ENCODE results near the gene ENTREP3. TPM values are rescaled to one million over a fixed set of nuclear protein-coding genes. Genes with fewer than 3 reads are reported as not detected.
"Not testable (repeated sequence)": the region's sequence is repeated elsewhere in the genome, so short reads cannot be mapped to it uniquely, and the experiment has no call there.

Gene ENTREP3
- total RNA-seq, 4 donors from 2014 or later = 22.7 to 42.0 (median 26.6) TPM

GRCh38 chr1:155227261-155228095, 27.8 kb downstream of the ENTREP3 start:
- Histone ChIP-seq H3K36me3 (no peaks in the 10 kb centered on the region), H3K27ac (peak overlapping the region; percentile 75 to 88 (median 84)), H3K4me3 (peak overlapping the region; percentile 57 to 73 (median 63)), H3K9me3 (no peaks in the 10 kb centered on the region), H3K4me1 (peaks cover 0 to 37% (median 9%) of the 10 kb centered on the region in 4 donors), H3K27me3 (no peaks in the 10 kb centered on the region)
- peak; percentile 75 to 88 for TF ChIP-seq EP300 (IDR thresholded peaks at IDR 0.05)
- TF ChIP-seq POLR2A (IDR thresholded peaks at IDR 0.05) = peak; percentile 19 to 74
- no peak for TF ChIP-seq CTCF (IDR thresholded peaks at IDR 0.05)
- WGBS, 2 donors = 0% methylated on average over 41 to 42 of the region's 42 CpGs
- peak; percentile 97 to 99 for DNase-seq (ENCODE audit: low spot score in 2 of 2)

GRCh38 chr1:155226910-155227260, 28.4 kb downstream of the ENTREP3 start:
- Histone ChIP-seq H3K4me3 (peak overlapping the region; percentile 57 to 73 (median 63)), H3K36me3 (no peaks in the 10 kb centered on the region), H3K4me1 (peaks cover 0 to 31% (median 9%) of the 10 kb centered on the region in 4 donors), H3K27ac (peak overlapping the region; percentile 72 to 88 (median 84)), H3K9me3 (no peaks in the 10 kb centered on the region), H3K27me3 (no peaks in the 10 kb centered on the region)
- TF ChIP-seq EP300 (IDR thresholded peaks at IDR 0.05) = no peak
- 0 to 1% methylated on average over 19 of the region's 19 CpGs for WGBS, 2 donors
- DNase-seq (ENCODE audit: low spot score in 2 of 2) = no peak

- Histone ChIP-seq H3K36me3 (no peaks in the 10 kb centered on the region), H3K9me3 (no peaks in the 10 kb centered on the region), H3K27ac (peak overlapping the region; percentile 72 to 88 (median 84)), H3K27me3 (no peaks in the 10 kb centered on the region), H3K4me3 (peak overlapping the region; percentile 57 to 73 (median 63)), H3K4me1 (peaks cover 0 to 26% (median 9%) of the 10 kb centered on the region in 4 donors)
- TF ChIP-seq POLR2A (IDR thresholded peaks at IDR 0.05) (no peak), CTCF (IDR thresholded peaks at IDR 0.05) (peak; percentile 41 to 72 (median 57))
- 0 to 1% methylated on average over 7 of the region's 7 CpGs for WGBS, 2 donors
- peak; percentile 64 to 82 for DNase-seq (ENCODE audit: low spot score in 2 of 2)
Measured at GRCh38 chr1:155226188-155226909, 28.9 kb downstream of the ENTREP3 start.

- H3K4me3 ChIP-seq; H3K9me3 ChIP-seq; H3K27me3 ChIP-seq; DNase-seq (ENCODE audit: low spot score in 2 of 2); H3K36me3 ChIP-seq: not testable (repeated sequence)
- peaks cover 0 to 23% (median 9%) of the 10 kb centered on the region in 4 donors for H3K4me1 ChIP-seq
- WGBS, 2 donors = 95% methylated on average over 8 of the region's 8 CpGs
- H3K27ac ChIP-seq = peak overlapping the region in 1 of 4 donors; percentile 54
Measured at GRCh38 chr1:155225404-155225759, 29.9 kb downstream of the ENTREP3 start.

GRCh38 chr1:155223047-155223446, 32.2 kb downstream of the ENTREP3 start:
- Histone ChIP-seq H3K27me3 (no peaks in the 10 kb centered on the region), H3K9me3 (no peaks in the 10 kb centered on the region), H3K36me3 (no peaks in the 10 kb centered on the region), H3K4me3 (no peak overlapping the region), H3K4me1 (peaks cover 0 to 32% (median 8%) of the 10 kb centered on the region in 4 donors), H3K27ac (no peak overlapping the region)
- no peak for DNase-seq (ENCODE audit: low spot score in 2 of 2)
- 68 to 80% methylated on average over 7 of the region's 7 CpGs for WGBS, 2 donors
- TF ChIP-seq POLR2A (IDR thresholded peaks at IDR 0.05) = no peak
- no peak for TF ChIP-seq CTCF (IDR thresholded peaks at IDR 0.05)
- TF ChIP-seq EP300 (IDR thresholded peaks at IDR 0.05) = no peak

- DNase-seq (ENCODE audit: low spot score in 2 of 2); H3K27me3 ChIP-seq; H3K4me3 ChIP-seq; H3K27ac ChIP-seq; H3K9me3 ChIP-seq: not testable (repeated sequence)
- WGBS, 2 donors = 89 to 95% methylated on average over 10 of the region's 10 CpGs
- peaks cover 0 to 20% (median 0%) of the 10 kb centered on the region in 3 donors for H3K36me3 ChIP-seq
- peaks cover 0 to 14% (median 0%) of the 10 kb centered on the region in 4 donors for H3K4me1 ChIP-seq
Measured at GRCh38 chr1:155220211-155220965, 34.9 kb downstream of the ENTREP3 start.
